Stimulated activated CD4-positive, alpha-beta T cell treated with anti-CD3 and anti-CD28 coated beads, Interleukin-2, amount 100 ng/mL, for 4 hours (primary cell): ENCODE measurements around the gene VDAC1.
"Not testable (repeated sequence)": the region's sequence is repeated elsewhere in the genome, so short reads cannot be mapped to it uniquely, and the experiment has no call there.

Source experiments
- DNase-seq: peaks from one replicate; pipeline ENCODE4 v3.0.0-alpha.2; 2020; ENCODE audit warnings: low read depth

The VDAC1 gene

GRCh38 chr5:133967698-133968203 lies 37.0 kb downstream of the VDAC1 start:
- DNase-seq = no peak

- no peak for DNase-seq
Measured at GRCh38 chr5:133967124-133967523, 37.7 kb downstream of the VDAC1 start.

- no peak for DNase-seq
Measured at GRCh38 chr5:133966090-133966489, 38.7 kb downstream of the VDAC1 start.

GRCh38 chr5:133963493-133964128 lies 41.2 kb downstream of the VDAC1 start:
- no peak for DNase-seq

- no peak for DNase-seq
Measured at GRCh38 chr5:133962801-133963476, 41.8 kb downstream of the VDAC1 start.

DNA sequence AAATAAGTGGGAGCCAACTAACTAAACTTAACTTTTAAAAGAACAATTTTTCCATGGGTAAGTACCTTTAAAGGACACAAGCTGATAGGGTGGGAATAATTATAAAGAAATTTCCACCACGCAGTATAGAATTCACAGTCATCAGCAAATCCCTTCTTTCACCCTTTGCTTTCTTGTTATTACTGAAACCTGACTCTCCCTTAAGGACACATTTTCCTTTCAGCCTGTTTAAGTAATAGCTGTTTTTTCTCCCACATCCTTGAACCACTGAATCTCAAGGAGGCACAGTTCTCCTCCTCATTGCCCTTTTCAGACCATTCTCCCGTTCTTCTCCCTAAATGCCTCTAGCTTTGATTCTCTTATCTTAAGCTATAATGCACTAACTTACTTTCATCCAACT lies 42.6 kb downstream of the VDAC1 start:
- DNase-seq = no peak

GRCh38 chr5:133959643-133960042 lies 45.1 kb downstream of the VDAC1 start:
- DNase-seq = no peak

- no peak for DNase-seq
Measured at GRCh38 chr5:133957591-133957990, 47.2 kb downstream of the VDAC1 start.

DNA sequence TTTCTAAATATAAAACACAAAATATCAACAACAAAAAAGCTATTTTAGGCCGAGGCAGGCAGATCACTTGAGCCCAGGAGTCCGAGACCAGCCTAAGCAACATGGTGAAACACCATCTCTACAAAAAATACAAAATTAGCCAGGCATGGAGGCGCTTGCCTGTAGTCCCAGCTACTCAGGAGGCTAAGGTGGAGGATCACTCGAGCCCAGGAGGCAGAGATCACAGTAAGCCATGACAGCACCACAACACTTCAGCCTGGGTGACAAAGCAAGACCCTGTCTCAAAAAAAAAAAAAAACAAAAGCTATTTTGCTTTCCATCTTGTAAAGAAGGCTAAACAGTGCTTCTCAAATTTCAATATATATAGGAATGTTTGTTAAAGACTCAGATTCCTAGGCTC lies 47.7 kb downstream of the VDAC1 start:
- DNase-seq = no peak

DNA sequence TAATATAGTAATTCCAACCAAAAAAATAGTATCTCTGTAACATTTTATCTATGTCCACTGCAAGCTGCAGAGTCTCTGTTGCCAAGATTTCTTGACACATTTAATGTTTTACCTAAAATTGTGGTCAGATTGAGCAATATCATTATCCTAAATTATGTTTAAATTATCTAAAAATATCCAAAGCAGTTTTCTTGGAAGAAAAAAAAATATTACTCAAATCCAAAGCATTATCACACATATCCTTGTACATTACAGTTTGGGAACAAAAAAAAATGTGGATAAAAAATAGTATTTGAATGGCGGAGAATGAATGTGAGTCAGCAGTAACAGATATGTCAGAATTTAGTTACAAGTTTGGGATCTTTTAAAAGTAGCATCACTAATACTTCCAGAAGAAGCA lies 48.6 kb downstream of the VDAC1 start:
- not testable (repeated sequence) for DNase-seq

DNA sequence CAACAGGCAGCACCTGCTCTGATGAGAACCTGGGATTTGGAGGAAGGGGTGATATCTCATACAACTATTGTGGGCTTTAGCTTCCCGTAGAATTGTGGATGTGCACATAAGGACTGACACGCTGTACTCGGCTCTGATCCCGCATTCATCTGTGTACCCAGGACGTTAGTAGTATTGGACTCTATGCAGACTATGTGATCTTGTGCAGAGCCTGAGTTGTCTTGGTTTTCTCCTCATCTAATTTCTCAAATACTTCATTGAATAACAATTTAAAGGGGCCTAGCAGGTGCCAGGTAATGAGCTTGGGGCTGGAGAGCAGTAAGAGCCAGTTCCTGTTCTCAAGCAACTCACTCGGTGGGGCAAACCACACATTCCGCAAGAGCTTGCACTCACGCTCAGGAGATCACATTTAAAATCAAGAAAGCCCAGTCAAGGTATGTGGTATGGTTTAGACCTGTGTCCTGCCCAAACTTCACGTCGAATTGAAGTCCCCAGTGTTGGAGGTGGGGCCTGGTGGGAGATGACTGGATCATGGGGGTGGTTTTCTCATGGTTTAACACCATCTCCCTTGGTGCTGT lies 51.1 kb downstream of the VDAC1 start:
- DNase-seq = no peak

- no peak for DNase-seq
Measured at GRCh38 chr5:133952729-133953567, 51.8 kb downstream of the VDAC1 start.

- DNase-seq = no peak
Measured at GRCh38 chr5:133950821-133951612, 53.8 kb downstream of the VDAC1 start.

- no peak for DNase-seq
Measured at GRCh38 chr5:133948721-133949120, 56.1 kb downstream of the VDAC1 start.

DNA sequence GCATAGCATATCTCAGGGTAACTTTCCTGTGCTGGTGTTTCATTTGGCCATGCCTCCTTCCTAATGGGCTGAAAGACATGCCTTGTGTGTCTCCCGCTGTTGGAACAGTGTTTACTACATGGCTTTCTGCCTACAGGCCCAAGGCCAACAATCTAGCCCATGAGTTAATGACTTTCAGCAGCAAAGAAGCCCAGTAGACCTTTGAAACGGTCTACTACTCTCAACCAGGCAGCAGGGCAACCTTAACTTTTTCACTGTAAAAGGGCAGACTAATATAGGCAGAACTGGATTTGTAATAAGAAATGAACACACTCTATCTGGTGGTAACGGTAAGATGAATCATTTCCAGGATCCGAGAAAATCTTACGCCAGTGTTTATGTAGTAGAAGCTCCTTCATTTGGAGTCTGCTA lies 57.3 kb downstream of the VDAC1 start:
- DNase-seq = no peak

GRCh38 chr5:133945568-133945967 lies 59.2 kb downstream of the VDAC1 start:
- no peak for DNase-seq

DNA sequence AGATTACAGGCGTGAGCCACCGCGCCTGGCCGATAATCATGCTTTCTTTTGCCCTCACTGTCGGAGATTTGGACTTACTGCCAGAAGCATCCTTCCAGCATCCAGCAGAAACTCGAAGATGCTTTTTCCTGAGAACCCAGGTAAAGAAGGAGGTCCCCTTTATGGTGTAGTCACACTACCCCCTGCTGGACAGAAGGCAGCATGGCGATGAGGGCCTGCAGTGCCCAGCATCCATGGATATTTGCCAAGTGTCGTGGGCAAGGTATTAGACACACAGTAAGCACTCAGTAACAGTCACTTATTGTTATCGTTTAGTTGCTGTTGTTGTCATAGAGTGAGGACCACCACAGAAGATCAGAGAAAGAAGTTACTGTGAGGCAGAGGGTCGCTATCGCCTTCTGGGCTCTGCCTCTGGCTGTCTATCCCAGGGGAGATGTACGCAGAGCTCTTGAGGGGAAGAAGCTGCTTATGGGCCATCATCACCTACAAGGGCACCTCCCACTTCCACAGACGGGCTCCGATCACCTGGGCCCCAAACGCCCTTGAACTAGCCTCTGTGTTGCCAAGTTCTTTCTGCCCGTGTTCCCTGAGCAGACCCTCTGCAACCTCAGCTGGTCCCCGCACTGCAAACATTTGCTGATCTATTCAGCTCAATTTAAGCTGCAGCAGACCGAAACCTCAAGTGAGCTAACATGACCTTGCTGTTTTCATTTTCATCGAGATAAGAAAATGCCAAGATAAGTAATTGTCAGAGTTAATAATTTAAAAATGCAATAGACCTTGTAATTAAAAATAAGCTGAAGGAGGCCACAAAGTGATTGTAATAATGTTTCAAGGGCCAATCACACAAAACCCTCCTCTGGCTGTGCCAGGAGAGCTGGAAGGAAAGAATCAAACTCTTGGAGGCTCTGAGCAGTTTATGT lies 60.3 kb downstream of the VDAC1 start:
- DNase-seq = peak; percentile 11

DNA sequence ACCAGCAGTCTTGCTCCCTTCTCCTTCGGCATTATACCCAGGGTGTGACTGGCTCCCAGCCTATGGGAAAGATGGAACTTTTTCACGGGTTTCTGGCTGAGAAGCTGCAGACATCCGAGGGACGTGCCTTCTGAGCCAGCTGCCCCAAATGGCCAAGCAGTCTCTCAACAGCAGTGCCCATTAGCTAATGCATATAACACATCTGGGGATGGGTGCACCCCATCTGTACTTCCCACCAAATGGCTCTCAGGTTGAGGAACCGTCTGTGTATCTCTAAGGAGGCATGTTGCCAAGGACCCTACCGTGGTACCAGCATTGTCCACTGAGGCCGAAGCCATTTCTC lies 61.3 kb downstream of the VDAC1 start:
- no peak for DNase-seq

- no peak for DNase-seq
Measured at GRCh38 chr5:133942614-133943474, 61.9 kb downstream of the VDAC1 start.
